Measurements from ENCODE around the gene RMND5B. TPM values are rescaled to one million over a fixed set of nuclear protein-coding genes. Genes with fewer than 3 reads are reported as not detected.

RMND5B gene
- total and polyA plus RNA-seq, 2 of the 13 experiments (the other 11 are each of a cell fraction or from before 2014, with no cell fraction given): 18.6 to 20.4 TPM

GRCh38 chr5:178153530-178154340 is 22.9 kb downstream of the RMND5B start, which contains the start of gene NHP2 (continued):
- TF ChIP-seq ZNF609 (CRISPR knock-in tag; IDR thresholded peaks at IDR 0.05; ENCODE audit: borderline replicate concordance) (0 out of 2 replicates have a peak, but pooled peaks have one; percentile 13), ZEB1 (IDR thresholded peaks at IDR 0.05; ENCODE audit: insufficient replicate concordance, low read depth) (no peak), HOXA3 (CRISPR knock-in tag; IDR thresholded peaks at IDR 0.05) (peak; percentile 92), SSRP1 (CRISPR knock-in tag; IDR thresholded peaks at IDR 0.05) (no peak), ZNF18 (CRISPR knock-in tag; IDR thresholded peaks at IDR 0.05; ENCODE audit: insufficient replicate concordance) (peak; percentile 49), DMTF1 (CRISPR knock-in tag; IDR thresholded peaks at IDR 0.05) (no peak), ZSCAN12 (CRISPR knock-in tag; IDR thresholded peaks at IDR 0.05) (no peak), ZNF431 (CRISPR knock-in tag; IDR thresholded peaks at IDR 0.05; ENCODE audit: borderline replicate concordance, low read depth) (no peak), ZNF768 (CRISPR knock-in tag; IDR thresholded peaks at IDR 0.05) (no peak; the same call in 1 of the 2 replicates), CAMTA2 (CRISPR knock-in tag; IDR thresholded peaks at IDR 0.05; ENCODE audit: borderline replicate concordance) (no peak), MEF2D (CRISPR knock-in tag; IDR thresholded peaks at IDR 0.05) (no peak), ZNF33B (CRISPR knock-in tag; IDR thresholded peaks at IDR 0.05) (no peak), HMGXB4 (CRISPR knock-in tag; IDR thresholded peaks at IDR 0.05; ENCODE audit: borderline replicate concordance in 1 of 2, low read depth in 1 of 2) (peak; percentile 32 to 46; a peak in 2 of 4 replicates), ASH2L (IDR thresholded peaks at IDR 0.05; ENCODE audit: insufficient read length, low read depth, low read length) (peak; percentile 75), ZNF709 (CRISPR knock-in tag; IDR thresholded peaks at IDR 0.05) (no peak), ZFY (CRISPR knock-in tag; IDR thresholded peaks at IDR 0.05) (peak; percentile 63; the same call in 1 of the 2 replicates), CC2D1A (CRISPR knock-in tag; IDR thresholded peaks at IDR 0.05) (no peak)

Data from HepG2 (cell line).